ENCODE results near the gene ATG10.

ATG10 gene

DNA sequence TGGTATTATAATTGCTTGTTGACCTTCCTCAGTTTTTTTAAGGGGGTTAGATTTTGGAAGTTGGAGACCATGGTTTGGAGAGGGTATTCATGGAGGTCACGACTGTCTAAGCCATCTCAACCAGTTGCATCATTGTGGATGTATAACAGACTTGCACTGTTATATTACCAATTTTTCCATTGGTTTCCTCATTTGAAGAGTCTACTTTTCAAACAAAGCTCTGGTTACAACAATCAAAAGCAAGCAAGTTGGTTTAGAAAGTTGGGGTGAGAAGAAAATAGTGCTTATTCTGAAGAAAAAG is 203.0 kb downstream of the ATG10 start:
- Histone ChIP-seq H3K9me3 (no peaks in the 10 kb centered on the region), H3K27me3 (no peaks in the 10 kb centered on the region), H3K4me1 (no peaks in the 10 kb centered on the region), H3K4me3 (ENCODE audit: low read depth, low read length) (no peak overlapping the region), H3K36me3 (no peaks in the 10 kb centered on the region)
- no peak for TF ChIP-seq CTCF (IDR thresholded peaks at IDR 0.05; ENCODE audit: low read depth, low read length)
- DNase-seq, result no peak

DNA sequence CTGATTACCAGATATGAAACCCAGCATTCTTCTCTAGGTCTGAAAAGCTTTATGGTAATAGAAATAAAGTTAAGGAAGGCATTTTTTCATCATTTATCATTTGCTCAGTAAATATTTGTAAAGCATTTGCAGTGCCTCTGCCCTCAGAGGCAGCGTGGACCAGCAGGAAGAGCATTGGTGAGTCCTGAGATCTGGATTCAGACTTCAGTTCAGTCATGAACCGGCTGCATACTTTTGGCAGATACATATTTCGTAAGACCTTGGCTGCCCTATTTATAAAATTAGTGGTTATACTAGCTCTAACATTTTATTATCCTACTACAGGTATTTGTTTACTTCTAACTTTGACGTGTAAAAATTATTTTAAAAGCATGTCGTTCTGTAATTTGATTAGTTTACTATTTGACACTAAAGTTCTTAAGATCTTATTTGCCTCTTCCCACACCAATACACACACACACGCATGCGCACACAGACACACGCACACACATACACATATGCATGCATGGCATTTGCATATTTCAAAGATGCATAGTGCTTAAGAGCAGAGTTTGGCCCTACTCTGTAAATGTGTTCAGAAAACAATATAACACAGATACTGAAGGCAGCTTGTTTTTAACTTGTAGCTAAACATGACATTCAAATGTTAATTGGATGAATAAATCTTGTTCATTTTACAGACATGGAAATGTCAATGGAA is 204.4 kb downstream of the ATG10 start:
- Histone ChIP-seq H3K4me1 (no peaks in the 10 kb centered on the region), H3K36me3 (no peaks in the 10 kb centered on the region), H3K9me3 (no peaks in the 10 kb centered on the region), H3K4me3 (ENCODE audit: low read depth, low read length) (no peak overlapping the region), H3K27me3 (no peaks in the 10 kb centered on the region)
- DNase-seq, result no peak
- no peak for TF ChIP-seq CTCF (IDR thresholded peaks at IDR 0.05; ENCODE audit: low read depth, low read length)

GRCh38 chr5:82178378-82178777 is 206.6 kb downstream of the ATG10 start:
- H3K4me3 ChIP-seq (ENCODE audit: low read depth, low read length), result no peak overlapping the region
- no peaks in the 10 kb centered on the region for H3K9me3 ChIP-seq
- TF ChIP-seq CTCF (IDR thresholded peaks at IDR 0.05; ENCODE audit: low read depth, low read length), result no peak
- no peaks in the 10 kb centered on the region for H3K4me1 ChIP-seq
- DNase-seq, result no peak
- no peaks in the 10 kb centered on the region for H3K36me3 ChIP-seq
- no peaks in the 10 kb centered on the region for H3K27me3 ChIP-seq

- H3K36me3 ChIP-seq, result no peaks in the 10 kb centered on the region
- TF ChIP-seq CTCF (IDR thresholded peaks at IDR 0.05; ENCODE audit: low read depth, low read length), result no peak
- H3K4me1 ChIP-seq, result 0 out of 2 replicates have a peak, but pooled peaks cover 2% of the 10 kb centered on the region
- DNase-seq, result no peak
- H3K27me3 ChIP-seq, result no peaks in the 10 kb centered on the region
- no peak overlapping the region for H3K4me3 ChIP-seq (ENCODE audit: low read depth, low read length)
- no peaks in the 10 kb centered on the region for H3K9me3 ChIP-seq
Measured at GRCh38 chr5:82182662-82183061, 210.8 kb downstream of the ATG10 start.

DNA sequence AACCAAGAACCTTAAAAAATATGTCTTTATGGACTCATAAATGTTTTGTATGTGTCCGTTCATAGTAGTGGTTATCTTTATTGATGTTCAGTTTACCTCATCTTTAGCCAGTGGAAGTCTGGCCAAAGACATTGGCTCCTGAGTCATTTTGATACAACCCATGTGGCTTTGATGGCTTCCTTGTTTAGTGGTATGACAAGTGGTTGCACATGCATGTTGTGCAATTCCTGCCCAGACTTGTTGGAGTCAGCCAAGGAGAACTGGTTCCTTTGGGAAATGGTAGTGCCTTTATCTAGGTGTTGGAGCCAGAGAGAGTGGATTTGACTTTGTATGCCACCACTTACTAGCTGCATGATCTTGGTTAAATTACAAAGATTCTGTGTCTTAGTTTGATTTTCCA is 212.0 kb downstream of the ATG10 start:
- Histone ChIP-seq H3K27me3 (no peaks in the 10 kb centered on the region), H3K4me1 (0 out of 2 replicates have a peak, but pooled peaks cover 2% of the 10 kb centered on the region), H3K36me3 (no peaks in the 10 kb centered on the region), H3K9me3 (no peaks in the 10 kb centered on the region), H3K4me3 (ENCODE audit: low read depth, low read length) (no peak overlapping the region)
- no peak for TF ChIP-seq CTCF (IDR thresholded peaks at IDR 0.05; ENCODE audit: low read depth, low read length)
- peak; percentile 5 for DNase-seq

DNA sequence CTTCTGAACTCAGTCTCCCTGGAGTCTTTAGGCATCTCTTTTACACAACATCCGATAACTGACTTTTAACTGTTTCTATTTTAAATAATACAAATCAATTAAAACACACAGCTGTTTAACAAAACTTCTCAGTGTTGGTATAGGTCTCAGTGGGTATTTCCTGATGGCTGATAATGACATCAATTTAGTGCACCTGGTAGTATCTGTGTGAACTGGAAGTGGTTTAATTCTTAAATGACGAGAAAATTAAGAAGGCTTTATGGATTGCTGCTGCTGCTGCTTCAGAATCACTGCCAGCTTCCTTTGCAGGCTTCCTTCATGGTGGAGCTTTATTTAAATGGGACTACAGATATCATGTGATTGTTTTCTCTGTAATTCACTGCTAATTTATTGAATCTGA is 214.0 kb downstream of the ATG10 start:
- no peaks in the 10 kb centered on the region for H3K36me3 ChIP-seq
- no peak overlapping the region for H3K4me3 ChIP-seq (ENCODE audit: low read depth, low read length)
- TF ChIP-seq CTCF (IDR thresholded peaks at IDR 0.05; ENCODE audit: low read depth, low read length), result no peak
- H3K9me3 ChIP-seq, result no peaks in the 10 kb centered on the region
- no peaks in the 10 kb centered on the region for H3K27me3 ChIP-seq
- H3K4me1 ChIP-seq, result 0 out of 2 replicates have a peak, but pooled peaks cover 2% of the 10 kb centered on the region
- DNase-seq, result no peak

All from BE2C (cell line).